Nephron (organoid): ENCODE results near the gene MSX1.

Source experiments
- H3K27ac Mint-ChIP-seq, 3 experiments: 2 replicates each; pipeline ENCODE4 v1.8.0; 2020; ENCODE audit warnings: mixed read lengths in 3 of 3, mild to moderate bottlenecking in 2 of 3, moderate library complexity in 1 of 3
- H3K27me3 Mint-ChIP-seq: 2 replicates; pipeline ENCODE4 v1.8.0; 2021; ENCODE audit warnings: low read depth, mild to moderate bottlenecking, moderate library complexity, mixed read lengths
- H3K36me3 Mint-ChIP-seq: 2 replicates; pipeline ENCODE4 v1.8.0; 2020; ENCODE audit warnings: low read depth, mixed read lengths
- H3K4me1 Mint-ChIP-seq: 2 replicates; pipeline ENCODE4 v1.8.0; 2020; ENCODE audit warnings: mixed read lengths
- H3K4me3 Mint-ChIP-seq, 3 experiments: 2 replicates each; pipeline ENCODE4 v1.8.0; 2020; ENCODE audit warnings: mild to moderate bottlenecking in 3 of 3, mixed read lengths in 3 of 3, moderate library complexity in 2 of 3
- H3K9me3 Mint-ChIP-seq: 2 replicates; pipeline ENCODE4 v1.8.0; 2020; ENCODE audit warnings: mixed read lengths
- CTCF ChIP-seq, 3 experiments: fragments of 200-600 bp; sonication (generic); IDR thresholded peaks; one replicate each; pipeline ENCODE4 v1.5.0; 2021; ENCODE audit warnings: antibody characterized with exemption in 3 of 3; ENCODE audit not compliant: unreplicated experiment in 3 of 3

MSX1 gene

DNA sequence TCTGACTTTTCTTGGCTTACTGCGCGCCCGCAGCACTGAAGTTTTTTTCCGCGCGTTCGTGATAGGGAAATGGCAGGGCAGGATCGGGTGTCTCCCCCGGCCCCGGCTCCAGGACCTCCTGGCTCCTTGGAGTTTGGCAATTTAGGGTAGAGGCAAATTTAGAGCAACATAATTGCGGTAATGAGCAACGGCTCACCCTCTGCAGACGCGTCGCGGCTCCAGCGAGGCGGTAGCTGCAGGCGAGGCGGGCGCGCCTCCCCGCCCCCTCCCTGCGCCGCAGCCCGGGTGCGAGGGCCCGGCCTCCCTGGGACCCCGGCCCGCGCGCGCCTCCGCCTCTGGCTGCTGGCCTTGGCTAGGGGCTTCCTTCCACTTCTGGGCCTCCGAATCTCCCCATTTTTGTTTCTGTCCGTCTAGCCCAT lies 6.2 kb downstream of the MSX1 start:
- no peak for TF ChIP-seq CTCF (IDR thresholded peaks at IDR 0.05; ENCODE audit: unreplicated experiment in 3 of 3)
- no peaks in the 10 kb centered on the region for H3K36me3 Mint-ChIP-seq
- H3K4me3 Mint-ChIP-seq, result peak overlapping the region; percentile 76 to 86 (median 84)
- peaks cover 37% of the 10 kb centered on the region for H3K4me1 Mint-ChIP-seq
- no peak overlapping the region for H3K27ac Mint-ChIP-seq
- peaks cover 65% of the 10 kb centered on the region for H3K27me3 Mint-ChIP-seq
- H3K9me3 Mint-ChIP-seq, result no peaks in the 10 kb centered on the region

GRCh38 chr4:4866124-4866865 lies 6.8 kb downstream of the MSX1 start:
- Mint-ChIP-seq H3K27me3 (peaks cover 59% of the 10 kb centered on the region), H3K27ac (no peak overlapping the region), H3K4me3 (peak overlapping the region; percentile 76 to 86 (median 84)), H3K9me3 (no peaks in the 10 kb centered on the region), H3K4me1 (peaks cover 40% of the 10 kb centered on the region), H3K36me3 (no peaks in the 10 kb centered on the region)
- no peak for TF ChIP-seq CTCF (IDR thresholded peaks at IDR 0.05; ENCODE audit: unreplicated experiment in 3 of 3)

- Mint-ChIP-seq H3K9me3 (no peaks in the 10 kb centered on the region), H3K4me3 (peak overlapping the region; percentile 76 to 86 (median 84)), H3K36me3 (no peaks in the 10 kb centered on the region), H3K4me1 (peaks cover 34% of the 10 kb centered on the region), H3K27me3 (peaks cover 53% of the 10 kb centered on the region), H3K27ac (no peak overlapping the region)
- TF ChIP-seq CTCF (IDR thresholded peaks at IDR 0.05; ENCODE audit: unreplicated experiment in 3 of 3), result no peak
Observed at GRCh38 chr4:4866866-4867374, 7.5 kb downstream of the MSX1 start.

DNA sequence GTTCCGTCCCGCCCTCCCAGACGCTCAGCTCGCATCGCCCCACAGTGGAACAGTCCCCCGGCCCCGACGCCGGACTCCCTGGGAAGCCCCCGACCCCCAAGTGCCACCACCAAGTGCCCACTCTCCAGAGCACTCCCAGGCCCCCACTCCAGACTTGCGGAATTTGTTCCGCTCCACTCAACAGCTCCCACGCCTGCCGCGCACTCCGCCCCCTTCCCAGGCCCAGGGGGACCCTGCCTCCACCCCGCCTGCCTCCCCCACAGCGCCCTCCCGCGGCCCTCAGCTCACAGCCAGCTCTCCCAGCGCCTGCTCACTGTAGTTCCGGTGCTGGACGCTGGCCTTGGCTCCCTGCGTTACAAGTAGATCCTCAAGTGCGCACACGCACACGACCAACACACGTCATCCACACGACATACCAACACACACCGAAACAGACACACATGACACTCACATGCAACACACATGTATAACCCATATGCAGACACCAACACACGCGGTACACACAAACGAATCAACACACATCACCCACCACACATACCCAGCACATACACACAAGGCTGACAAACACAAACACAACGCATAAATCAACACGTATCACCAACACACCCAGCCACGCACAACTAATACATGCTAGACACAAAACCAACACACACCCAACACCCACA lies 8.0 kb downstream of the MSX1 start:
- H3K27ac Mint-ChIP-seq, result no peak overlapping the region
- H3K27me3 Mint-ChIP-seq, result peaks cover 47% of the 10 kb centered on the region
- peaks cover 32% of the 10 kb centered on the region for H3K4me1 Mint-ChIP-seq
- peak in 1 of 3 experiments; percentile 46 for TF ChIP-seq CTCF (IDR thresholded peaks at IDR 0.05; ENCODE audit: unreplicated experiment in 3 of 3)
- H3K9me3 Mint-ChIP-seq, result no peaks in the 10 kb centered on the region
- no peaks in the 10 kb centered on the region for H3K36me3 Mint-ChIP-seq
- no peak overlapping the region for H3K4me3 Mint-ChIP-seq

DNA sequence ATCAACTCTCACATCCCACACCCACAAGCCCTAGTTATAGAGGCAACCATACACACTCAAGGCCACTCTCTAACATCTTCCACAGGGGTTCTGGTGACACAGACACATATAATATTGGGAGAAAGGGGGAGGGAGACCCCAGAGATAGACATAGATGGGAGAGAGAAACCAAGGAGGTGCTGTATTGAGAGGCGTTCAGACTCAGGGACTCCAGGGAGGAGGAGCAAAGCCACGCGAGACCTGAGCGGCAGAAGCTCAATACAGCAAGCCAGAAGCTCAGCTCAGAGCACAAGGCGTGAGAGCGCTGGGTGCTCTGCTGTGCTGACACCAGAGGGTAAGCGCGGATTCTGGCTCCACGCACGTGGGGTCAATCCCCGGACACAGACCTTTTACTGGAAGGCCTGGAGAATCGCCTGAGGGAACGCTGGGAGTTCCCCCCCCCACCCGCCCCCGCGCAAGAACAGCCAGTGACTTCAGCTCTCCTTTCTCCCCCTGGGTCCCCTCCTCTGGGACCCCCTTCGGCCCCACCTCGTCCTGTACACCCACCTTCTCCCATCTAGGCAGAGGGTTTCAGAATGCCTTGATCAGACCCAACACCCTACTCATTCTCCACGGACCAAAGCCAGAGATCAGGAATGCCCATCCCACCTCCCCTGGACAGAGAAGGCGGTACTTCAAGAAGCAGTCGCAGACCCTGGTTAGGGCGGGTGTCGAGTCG lies 8.7 kb downstream of the MSX1 start:
- no peak overlapping the region for H3K4me3 Mint-ChIP-seq
- no peak overlapping the region for H3K27ac Mint-ChIP-seq
- H3K9me3 Mint-ChIP-seq, result no peaks in the 10 kb centered on the region

More for the DNA sequence above, 8.7 kb downstream of the MSX1 start:
- TF ChIP-seq CTCF (IDR thresholded peaks at IDR 0.05; ENCODE audit: unreplicated experiment in 3 of 3), result no peak
- peaks cover 40% of the 10 kb centered on the region for H3K27me3 Mint-ChIP-seq
- no peaks in the 10 kb centered on the region for H3K36me3 Mint-ChIP-seq
- peaks cover 32% of the 10 kb centered on the region for H3K4me1 Mint-ChIP-seq
